GM12864 (cell line): ENCODE measurements around the gene ZNF32.
"Not testable (repeated sequence)": the region's sequence is repeated elsewhere in the genome, so short reads cannot be mapped to it uniquely, and the experiment has no call there.

Experiments
- DNase-seq: peaks from one replicate; pipeline ENCODE4 v3.0.0-alpha.2; 2011; ENCODE audit warnings: low read depth
- H3K4me3 ChIP-seq: 2 replicates; pipeline ENCODE4 v1.5.1; 2011; ENCODE audit warnings: mild to moderate bottlenecking, low read depth, low read length, control low read depth
- CTCF ChIP-seq: IDR thresholded peaks from 2 replicates; pipeline ENCODE4 v1.5.1; 2011; ENCODE audit warnings: low read depth, mild to moderate bottlenecking, moderate library complexity, low read length, control low read depth, inconsistent platforms; ENCODE audit errors: missing control alignments

Gene ZNF32

GRCh38 chr10:43645866-43646265, 2.8 kb downstream of the ZNF32 start:
- DNase-seq, result no peak
- TF ChIP-seq CTCF, result no peak
- H3K4me3 ChIP-seq, result no peak overlapping the region

GRCh38 chr10:43644252-43644651, 4.4 kb downstream of the ZNF32 start:
- no peak for DNase-seq
- TF ChIP-seq CTCF, result no peak
- no peak overlapping the region for H3K4me3 ChIP-seq

DNA sequence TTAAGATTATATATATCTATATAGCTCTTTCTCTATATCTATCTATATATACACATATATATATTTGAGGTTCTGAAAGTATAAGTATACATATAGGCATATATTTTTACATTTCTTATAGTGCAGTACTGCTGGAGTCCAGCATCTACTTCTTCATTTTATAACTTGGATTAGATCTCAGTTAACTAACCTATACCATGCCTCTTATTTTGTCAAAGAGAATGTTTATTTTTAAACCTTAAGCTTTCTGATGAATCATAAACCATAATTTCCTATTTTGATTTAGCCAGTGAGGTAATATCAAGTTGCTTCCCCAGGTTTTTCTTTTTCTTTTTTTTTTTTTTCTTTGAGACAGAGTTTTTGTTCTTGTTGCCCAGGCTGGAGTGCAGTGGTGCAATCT, 8.1 kb downstream of the ZNF32 start:
- TF ChIP-seq CTCF, result no peak
- no peak for DNase-seq
- H3K4me3 ChIP-seq, result no peak overlapping the region

- not testable (repeated sequence) for DNase-seq, H3K4me3 ChIP-seq
Observed at GRCh38 chr10:43635816-43636215, 12.9 kb downstream of the ZNF32 start.

DNA sequence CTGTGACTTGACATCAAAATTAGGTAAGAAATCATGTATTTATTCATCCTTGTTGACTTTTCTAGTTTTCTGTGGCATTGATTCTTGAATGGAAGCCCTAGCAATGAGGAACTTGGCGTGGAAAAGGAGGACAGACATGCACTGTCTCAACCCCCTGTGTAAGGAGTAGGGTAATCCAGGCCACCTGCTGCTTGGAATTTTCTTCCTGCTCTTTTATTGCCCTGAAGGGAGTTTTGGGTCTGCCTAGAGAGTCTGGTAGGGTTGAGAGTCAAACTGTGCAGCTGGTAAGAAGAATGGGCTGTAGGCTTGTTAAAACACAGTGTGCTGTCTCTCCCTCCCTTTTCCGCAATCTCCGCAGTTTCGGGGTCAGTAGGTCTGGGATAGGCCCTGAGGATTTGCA, 19.7 kb downstream of the ZNF32 start:
- TF ChIP-seq CTCF, result no peak

GRCh38 chr10:43627942-43628341, 20.7 kb downstream of the ZNF32 start:
- H3K4me3 ChIP-seq, result no peak overlapping the region
- no peak for DNase-seq
- no peak for TF ChIP-seq CTCF

More for the DNA sequence above, 19.7 kb downstream of the ZNF32 start:
- no peak for DNase-seq
- no peak overlapping the region for H3K4me3 ChIP-seq

- TF ChIP-seq CTCF, result no peak
- H3K4me3 ChIP-seq, result no peak overlapping the region
- DNase-seq, result no peak
Observed at GRCh38 chr10:43623351-43623750, 25.3 kb downstream of the ZNF32 start.

DNA sequence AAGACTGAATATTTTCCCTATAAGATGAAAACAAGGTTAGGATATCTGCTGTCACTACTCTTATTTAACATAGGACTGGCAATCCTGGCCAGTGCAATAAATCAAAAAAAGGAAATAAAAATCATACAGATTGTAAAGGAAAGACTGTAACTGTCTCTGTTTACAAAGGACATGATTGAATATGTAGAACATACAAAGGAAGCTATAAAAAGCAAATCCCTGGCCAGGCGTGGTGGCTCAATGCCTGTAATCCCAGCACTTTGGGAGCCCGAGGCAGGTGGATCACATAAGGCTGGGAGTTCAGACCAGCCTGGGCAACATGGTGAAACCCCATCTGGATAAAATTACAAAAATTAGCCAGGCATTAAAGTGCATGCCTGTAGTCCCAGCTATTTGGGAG, 26.6 kb downstream of the ZNF32 start:
- H3K4me3 ChIP-seq, result no peak overlapping the region
- no peak for TF ChIP-seq CTCF
- DNase-seq, result no peak
